Calu3 (cell line): ENCODE data around the gene TSPOAP1. TPM values are rescaled to one million over a fixed set of nuclear protein-coding genes. Genes with fewer than 3 reads are reported as not detected.

Experiments
- BruUV-seq: library from RNA; stranded (reverse); fragments of 400-500 nt; replicated peaks from 2 replicates; lab custom pipeline; 2021; lab: Mats Ljungman, UMichigan
- CTCF ChIA-PET: fragments of 300-600 bp; sonication (Branson Sonifier 250); formaldehyde crosslinking; loops from one replicate; lab custom pipeline; 2022; ENCODE audit warnings: antibody characterized with exemption; lab: Charles Lee
- DNase-seq: peaks from one replicate; pipeline ENCODE4 v3.0.0; 2022
- H3K27ac Mint-ChIP-seq: one replicate; pipeline ENCODE4 v1.8.0; 2022; ENCODE audit warnings: mixed read lengths; ENCODE audit not compliant: unreplicated experiment
- H3K27me3 Mint-ChIP-seq: one replicate; pipeline ENCODE4 v1.8.0; 2022; ENCODE audit warnings: mixed read lengths; ENCODE audit not compliant: unreplicated experiment
- H3K36me3 Mint-ChIP-seq: one replicate; pipeline ENCODE4 v1.8.0; 2022; ENCODE audit warnings: mild to moderate bottlenecking, moderate library complexity, mixed read lengths; ENCODE audit not compliant: insufficient read depth, unreplicated experiment
- H3K4me1 Mint-ChIP-seq: one replicate; pipeline ENCODE4 v1.8.0; 2022; ENCODE audit warnings: mild to moderate bottlenecking, low read depth, mixed read lengths; ENCODE audit not compliant: unreplicated experiment
- H3K4me3 Mint-ChIP-seq: one replicate; pipeline ENCODE4 v1.8.0; 2022; ENCODE audit warnings: mild to moderate bottlenecking, low read depth, moderate library complexity, mixed read lengths; ENCODE audit not compliant: unreplicated experiment
- H3K9me3 Mint-ChIP-seq: one replicate; pipeline ENCODE4 v1.8.0; 2022; ENCODE audit warnings: low read depth, mixed read lengths; ENCODE audit not compliant: unreplicated experiment
- intact Hi-C: fragments of 100-400 bp; cut with micrococcal nuclease; formaldehyde crosslinking; loops from one replicate; pipeline ENCODE4 v1.10.0; 2022; ENCODE audit not compliant: unreplicated experiment
- total RNA-seq: library from RNA; stranded (reverse); gene quantifications from 2 replicates; pipeline ENCODE4 v1.2.3, GENCODE V29; 2022
- TF ChIP-seq, protein P1 (sequence below): fragments of 200-600 bp; IDR thresholded peaks from one replicate; pipeline ENCODE4 v1.8.0; 2022; ENCODE audit warnings: antibody characterized with exemption; ENCODE audit not compliant: unreplicated experiment

The TSPOAP1 gene
- total RNA-seq, 1 experiment from 2014 or later = not detected

DNA sequence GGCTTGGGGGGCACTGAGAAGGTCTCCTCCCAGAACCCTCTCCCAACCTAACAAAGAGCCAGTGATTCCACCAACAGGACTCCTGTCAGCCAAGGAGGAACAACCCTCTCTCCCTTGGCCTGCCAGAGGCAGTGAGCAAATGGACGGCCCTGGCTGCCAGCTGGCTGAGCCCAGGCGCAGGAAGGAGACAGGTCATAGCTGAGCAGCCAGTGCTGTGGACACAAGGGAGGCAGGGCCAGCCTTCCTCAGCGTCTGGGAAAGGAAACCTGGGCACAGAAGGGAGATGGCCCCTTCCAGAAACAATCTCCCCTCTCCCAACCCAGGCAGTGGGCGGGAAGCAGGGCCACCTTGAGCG, 50.0 kb downstream of the TSPOAP1 start:
- no TSS peak for BruUV-seq
- intact Hi-C loops = no loop called here
- TF ChIP-seq, protein P1, sequence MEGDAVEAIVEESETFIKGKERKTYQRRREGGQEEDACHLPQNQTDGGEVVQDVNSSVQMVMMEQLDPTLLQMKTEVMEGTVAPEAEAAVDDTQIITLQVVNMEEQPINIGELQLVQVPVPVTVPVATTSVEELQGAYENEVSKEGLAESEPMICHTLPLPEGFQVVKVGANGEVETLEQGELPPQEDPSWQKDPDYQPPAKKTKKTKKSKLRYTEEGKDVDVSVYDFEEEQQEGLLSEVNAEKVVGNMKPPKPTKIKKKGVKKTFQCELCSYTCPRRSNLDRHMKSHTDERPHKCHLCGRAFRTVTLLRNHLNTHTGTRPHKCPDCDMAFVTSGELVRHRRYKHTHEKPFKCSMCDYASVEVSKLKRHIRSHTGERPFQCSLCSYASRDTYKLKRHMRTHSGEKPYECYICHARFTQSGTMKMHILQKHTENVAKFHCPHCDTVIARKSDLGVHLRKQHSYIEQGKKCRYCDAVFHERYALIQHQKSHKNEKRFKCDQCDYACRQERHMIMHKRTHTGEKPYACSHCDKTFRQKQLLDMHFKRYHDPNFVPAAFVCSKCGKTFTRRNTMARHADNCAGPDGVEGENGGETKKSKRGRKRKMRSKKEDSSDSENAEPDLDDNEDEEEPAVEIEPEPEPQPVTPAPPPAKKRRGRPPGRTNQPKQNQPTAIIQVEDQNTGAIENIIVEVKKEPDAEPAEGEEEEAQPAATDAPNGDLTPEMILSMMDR = no peak

DNA sequence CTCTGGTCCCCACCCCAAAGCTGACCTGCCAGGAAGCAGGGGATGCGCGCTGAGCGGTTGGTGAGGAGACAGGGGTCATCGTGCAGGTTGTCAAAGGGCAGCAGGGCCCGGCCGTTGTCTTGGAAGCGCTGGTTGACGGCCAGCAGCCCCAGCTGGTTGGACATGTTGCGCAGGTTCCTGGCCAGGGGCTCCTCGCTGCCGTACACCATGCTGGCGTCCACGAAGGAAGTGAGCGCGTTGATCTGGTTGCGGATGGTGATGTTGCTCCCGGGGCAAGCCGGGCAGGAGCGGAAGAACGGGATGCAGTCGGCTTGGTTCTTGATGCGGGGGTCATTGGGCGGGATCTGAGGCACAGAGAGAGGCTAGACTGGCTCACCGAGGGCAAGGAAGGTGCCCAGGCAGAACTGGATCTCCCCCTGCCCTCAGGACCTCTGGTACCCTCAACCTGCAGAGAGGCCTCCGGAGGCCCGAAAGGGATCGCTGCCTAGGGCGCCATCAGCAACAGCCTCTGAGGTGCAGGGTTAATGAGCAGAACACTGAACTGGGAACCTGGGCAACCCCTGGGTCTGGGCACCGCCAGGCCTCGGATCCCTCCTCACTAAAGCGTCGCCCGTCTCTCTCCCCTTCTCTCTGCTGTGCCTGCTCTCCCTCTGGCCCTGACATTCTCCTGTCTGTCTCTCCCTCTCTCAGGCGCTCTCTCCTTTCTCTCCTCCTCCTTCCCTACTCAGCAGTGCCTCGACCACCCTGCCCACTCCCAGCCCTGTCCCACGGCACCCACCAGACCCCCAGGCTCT, 50.6 kb downstream of the TSPOAP1 start:
- H3K27me3 Mint-ChIP-seq = peaks cover 91% of the 10 kb centered on the region
- H3K9me3 Mint-ChIP-seq = no peaks in the 10 kb centered on the region
- H3K4me1 Mint-ChIP-seq = no peaks in the 10 kb centered on the region
- H3K27ac Mint-ChIP-seq = no peak overlapping the region
- intact Hi-C loops = no loop called here
- no peak for DNase-seq
- CTCF ChIA-PET = no interaction called here
- BruUV-seq = no TSS peak
- H3K36me3 Mint-ChIP-seq = peaks cover 4% of the 10 kb centered on the region
- TF ChIP-seq, protein P1 = no peak
- no peak overlapping the region for H3K4me3 Mint-ChIP-seq

More for the DNA sequence above, 50.0 kb downstream of the TSPOAP1 start:
- CTCF ChIA-PET = no interaction called here
- Mint-ChIP-seq H3K27ac (no peak overlapping the region), H3K27me3 (peaks cover 91% of the 10 kb centered on the region), H3K9me3 (no peaks in the 10 kb centered on the region), H3K4me1 (no peaks in the 10 kb centered on the region), H3K4me3 (no peak overlapping the region), H3K36me3 (peaks cover 4% of the 10 kb centered on the region)
- DNase-seq = no peak

DNA sequence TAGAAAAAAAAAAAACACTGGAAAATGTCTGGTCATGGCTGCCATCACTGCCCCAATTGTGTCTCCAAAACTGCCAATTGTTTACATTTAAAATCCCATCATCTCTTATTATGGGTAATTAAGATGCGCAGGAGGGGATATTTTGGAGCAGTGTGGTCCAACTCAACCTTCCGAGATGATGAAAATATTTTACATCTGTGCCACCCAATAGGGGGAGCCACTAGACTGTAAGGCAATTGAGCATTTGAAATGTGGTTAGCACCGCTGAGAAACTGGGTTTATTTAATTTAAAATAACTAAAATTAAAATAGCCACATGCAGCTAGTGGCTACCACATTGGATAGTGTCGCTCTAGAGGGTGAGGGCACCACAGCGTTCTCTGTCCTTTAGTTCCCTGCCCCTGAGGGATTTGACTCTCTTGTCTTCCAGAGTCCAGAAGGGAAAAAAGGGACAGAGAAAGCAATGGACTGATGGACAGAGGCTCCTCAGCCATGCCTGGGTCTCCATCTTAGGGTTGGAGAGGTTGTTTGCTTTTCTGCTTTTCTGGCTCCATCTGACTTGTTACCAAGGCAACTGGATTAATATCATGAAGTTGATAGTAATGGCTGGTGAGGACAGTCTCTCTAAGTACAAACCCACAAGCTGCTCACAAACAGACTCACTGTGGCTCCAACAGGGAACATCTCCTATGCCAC, 51.3 kb downstream of the TSPOAP1 start:
- Mint-ChIP-seq H3K9me3 (no peaks in the 10 kb centered on the region), H3K4me3 (no peak overlapping the region), H3K27ac (no peak overlapping the region), H3K27me3 (peaks cover 91% of the 10 kb centered on the region), H3K4me1 (no peaks in the 10 kb centered on the region), H3K36me3 (peaks cover 4% of the 10 kb centered on the region)
- DNase-seq = no peak
- BruUV-seq = no TSS peak
- CTCF ChIA-PET = no interaction called here
- intact Hi-C loops = no loop called here
- TF ChIP-seq, protein P1 = peak; percentile 16

DNA sequence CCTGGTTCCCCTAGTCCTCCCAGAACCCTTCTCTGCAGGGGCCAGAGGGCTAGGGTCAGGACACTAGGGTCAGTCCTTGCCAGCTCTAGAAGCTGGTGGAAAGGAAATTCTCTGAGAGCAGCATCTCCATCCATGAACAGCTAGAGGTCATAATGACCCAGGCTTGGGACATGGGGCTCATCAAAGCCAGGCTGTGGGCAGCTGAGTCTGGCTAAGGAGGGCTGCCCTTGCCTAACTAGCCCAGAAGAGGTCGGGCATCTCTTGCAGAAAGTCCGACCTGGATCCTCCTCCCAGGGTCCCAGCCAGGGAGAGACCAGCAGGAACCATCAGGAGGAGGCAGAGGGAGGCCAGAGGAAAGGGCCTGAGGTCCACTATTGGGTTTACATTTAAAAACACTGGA, 52.2 kb downstream of the TSPOAP1 start:
- intact Hi-C loops = no loop called here
- TF ChIP-seq, protein P1 = no peak
- no TSS peak for BruUV-seq
- H3K36me3 Mint-ChIP-seq = peaks cover 4% of the 10 kb centered on the region
- no peaks in the 10 kb centered on the region for H3K4me1 Mint-ChIP-seq
- no peak overlapping the region for H3K27ac Mint-ChIP-seq
- no peak for DNase-seq
- H3K4me3 Mint-ChIP-seq = no peak overlapping the region
- CTCF ChIA-PET = no interaction called here
- no peaks in the 10 kb centered on the region for H3K9me3 Mint-ChIP-seq
- peaks cover 90% of the 10 kb centered on the region for H3K27me3 Mint-ChIP-seq
